Measurements from ENCODE around the gene SLCO1B1.

- no peak for TF ChIP-seq PHF8 (conservative IDR thresholded peaks at IDR 0.05; ENCODE audit: low read depth, low read length)
- TF ChIP-seq JUN (IDR thresholded peaks at IDR 0.05; ENCODE audit: low read depth, low read length) = no peak
- no peak for TF ChIP-seq ATF2 (IDR thresholded peaks at IDR 0.05; ENCODE audit: low read length)
- no peak for TF ChIP-seq CTCF (IDR thresholded peaks at IDR 0.05; ENCODE audit: control extremely low read depth in 1 of 3, insufficient read depth in 1 of 3, low read depth in 1 of 3, low read length in 3 of 3)
- no peak for TF ChIP-seq TAF7 (optimal IDR thresholded peaks at IDR 0.05; ENCODE audit: borderline replicate concordance, low read depth, low read length)
- TF ChIP-seq TEAD4 (IDR thresholded peaks at IDR 0.05; ENCODE audit: low read depth, low read length) = no peak
- TF ChIP-seq FOSL1 (IDR thresholded peaks at IDR 0.05; ENCODE audit: insufficient read depth, low read depth, low read length) = no peak
- no peak for TF ChIP-seq RAD21 (IDR thresholded peaks at IDR 0.05 in 1 of 2, conservative IDR thresholded peaks at IDR 0.05 in 1 of 2; ENCODE audit: low read depth in 2 of 2, low read length in 2 of 2)
- TF ChIP-seq EGR1 (IDR thresholded peaks at IDR 0.05; ENCODE audit: borderline replicate concordance, low read depth, low read length) = no peak
- TF ChIP-seq EZH2 (IDR thresholded peaks at IDR 0.05; ENCODE audit: low read depth, low read length, severe bottlenecking) = no peak
- TF ChIP-seq SAP30 (IDR thresholded peaks at IDR 0.05; ENCODE audit: insufficient read depth, insufficient replicate concordance, low read length) = no peak
Observed at GRCh38 chr12:21118760-21119159, 12.2 kb upstream of the SLCO1B1 start.

Measured in H1 (cell line).